Measurements from ENCODE around the gene SRM.
"Not testable (repeated sequence)": the region's sequence is repeated elsewhere in the genome, so short reads cannot be mapped to it uniquely, and the experiment has no call there.

Gene SRM

GRCh38 chr1:11059968-11060830 is at the start of gene SRM:
TSS of gene SRM (minus strand) at chr1:11060018. CDS start at chr1:11059943, 75 bp downstream.
- peak; percentile 94 for DNase-seq

- no peak for DNase-seq
These were observed 49.4 kb upstream of the SRM start for GRCh38 chr1:11109047-11109760.

- no peak for DNase-seq
These were observed 47.8 kb upstream of the SRM start for GRCh38 chr1:11107599-11107998.

- no peak for DNase-seq
These were observed 45.8 kb upstream of the SRM start for GRCh38 chr1:11105586-11105985.

GRCh38 chr1:11101347-11101746 is 41.5 kb upstream of the SRM start:
- no peak for DNase-seq

GRCh38 chr1:11100806-11101205 is 41.0 kb upstream of the SRM start:
- DNase-seq: not testable (repeated sequence)

- DNase-seq: no peak
These were observed 40.3 kb upstream of the SRM start for GRCh38 chr1:11100149-11100493.

- DNase-seq: peak; percentile 95
These were observed 39.7 kb upstream of the SRM start, which contains the start of gene EXOSC10 for GRCh38 chr1:11099310-11100148. TSS of gene EXOSC10 (minus strand) at chr1:11099869. CDS start at chr1:11099831, 38 bp downstream.

GRCh38 chr1:11098931-11099309 is 39.1 kb upstream of the SRM start:
- no peak for DNase-seq

- not testable (repeated sequence) for DNase-seq
These were observed 24.0 kb upstream of the SRM start for GRCh38 chr1:11083784-11084183.

- DNase-seq: no peak
These were observed 21.1 kb upstream of the SRM start for GRCh38 chr1:11080931-11081330.

- no peak for DNase-seq
These were observed 18.8 kb upstream of the SRM start for GRCh38 chr1:11078631-11079030.

GRCh38 chr1:11073398-11073797 is 13.6 kb upstream of the SRM start:
- not testable (repeated sequence) for DNase-seq

GRCh38 chr1:11072216-11072917 is 12.5 kb upstream of the SRM start:
- no peak for DNase-seq

GRCh38 chr1:11071463-11072215 is 11.8 kb upstream of the SRM start:
- DNase-seq: no peak

GRCh38 chr1:11070876-11071275 is 11.1 kb upstream of the SRM start:
- DNase-seq: no peak

GRCh38 chr1:11068600-11069473 is 9.0 kb upstream of the SRM start:
- no peak for DNase-seq

GRCh38 chr1:11067716-11068599 is 8.1 kb upstream of the SRM start:
- DNase-seq: no peak

- DNase-seq: no peak
These were observed 6.0 kb upstream of the SRM start for GRCh38 chr1:11065796-11066195.

- no peak for DNase-seq
These were observed 5.1 kb upstream of the SRM start for GRCh38 chr1:11064942-11065341.

All from OCI-M1 (cell line).